ENCODE data around the gene CPLANE2.
A peak's percentile ranks its signal among the peaks of the same experiment; 100 is the strongest.
"Not testable (repeated sequence)": the region's sequence is repeated elsewhere in the genome, so short reads cannot be mapped to it uniquely, and the experiment has no call there.

Gene CPLANE2

GRCh38 chr1:16249596-16250241 lies 12.7 kb upstream of the CPLANE2 start:
- DNase-seq (ENCODE audit: low read depth, low spot score): peak; percentile 49

- DNase-seq (ENCODE audit: low read depth, low spot score): peak; percentile 92
Observed at GRCh38 chr1:16248603-16249516, 11.9 kb upstream of the CPLANE2 start.

GRCh38 chr1:16248007-16248436 lies 11.0 kb upstream of the CPLANE2 start:
- DNase-seq (ENCODE audit: low read depth, low spot score): no peak

GRCh38 chr1:16247441-16247840 lies 10.5 kb upstream of the CPLANE2 start:
- no peak for DNase-seq (ENCODE audit: low read depth, low spot score)

- no peak for DNase-seq (ENCODE audit: low read depth, low spot score)
Observed at GRCh38 chr1:16246961-16247360, 10.0 kb upstream of the CPLANE2 start.

GRCh38 chr1:16246239-16246638 lies 9.3 kb upstream of the CPLANE2 start:
- DNase-seq (ENCODE audit: low read depth, low spot score): not testable (repeated sequence)

GRCh38 chr1:16245476-16246196 lies 8.7 kb upstream of the CPLANE2 start:
- DNase-seq (ENCODE audit: low read depth, low spot score): no peak

- no peak for DNase-seq (ENCODE audit: low read depth, low spot score)
Observed at GRCh38 chr1:16244650-16245285, 7.8 kb upstream of the CPLANE2 start.

GRCh38 chr1:16243936-16244649 lies 7.1 kb upstream of the CPLANE2 start:
- DNase-seq (ENCODE audit: low read depth, low spot score): peak; percentile 86

- no peak for DNase-seq (ENCODE audit: low read depth, low spot score)
Observed at GRCh38 chr1:16243215-16243610, 6.2 kb upstream of the CPLANE2 start.

- DNase-seq (ENCODE audit: low read depth, low spot score): no peak
Observed at GRCh38 chr1:16242556-16243214, 5.7 kb upstream of the CPLANE2 start.

GRCh38 chr1:16241221-16241708 lies 4.3 kb upstream of the CPLANE2 start:
- DNase-seq (ENCODE audit: low read depth, low spot score): no peak

GRCh38 chr1:16239972-16240491 lies 3.0 kb upstream of the CPLANE2 start:
- DNase-seq (ENCODE audit: low read depth, low spot score): no peak

- peak; percentile 30 for DNase-seq (ENCODE audit: low read depth, low spot score)
Observed at GRCh38 chr1:16237343-16237830, 404 bp upstream of the CPLANE2 start.

- DNase-seq (ENCODE audit: low read depth, low spot score): no peak
Observed at GRCh38 chr1:16235944-16236510, 956 bp downstream of the CPLANE2 start.

GRCh38 chr1:16235347-16235746 lies 1.6 kb downstream of the CPLANE2 start:
- DNase-seq (ENCODE audit: low read depth, low spot score): no peak

- no peak for DNase-seq (ENCODE audit: low read depth, low spot score)
Observed at GRCh38 chr1:16233431-16233830, 3.6 kb downstream of the CPLANE2 start.

GRCh38 chr1:16232316-16232710 lies 4.7 kb downstream of the CPLANE2 start:
- DNase-seq (ENCODE audit: low read depth, low spot score): no peak
